Activated CD4-positive, alpha-beta T cell treated with anti-CD3 and anti-CD28 coated beads, Interleukin-10, Interleukin-2, amounts not matched to agents 100 ng/mL and 50 ng/mL, durations not matched to agents 16 hours and 8 hours (primary cell): ENCODE measurements around the gene CILP2.
A peak's percentile ranks its signal among the peaks of the same experiment; 100 is the strongest.

ENCODE experiments used
- DNase-seq: peaks from one replicate; pipeline ENCODE4 v3.0.0-alpha.2; 2020

The CILP2 gene

GRCh38 chr19:19506592-19506991 is 31.5 kb upstream of the CILP2 start:
- no peak for DNase-seq

- DNase-seq, result no peak
Observed at GRCh38 chr19:19507354-19507753, 30.7 kb upstream of the CILP2 start.

- DNase-seq, result no peak
Observed at GRCh38 chr19:19508217-19508616, 29.8 kb upstream of the CILP2 start.

GRCh38 chr19:19510432-19510831 is 27.6 kb upstream of the CILP2 start:
- DNase-seq, result no peak

GRCh38 chr19:19513682-19514081 is 24.4 kb upstream of the CILP2 start:
- no peak for DNase-seq

GRCh38 chr19:19514215-19514657 is 23.8 kb upstream of the CILP2 start:
- DNase-seq, result no peak

- no peak for DNase-seq
Observed at GRCh38 chr19:19514881-19515641, 23.0 kb upstream of the CILP2 start, which contains the start of gene TSSK6. Gene TSSK6 (minus strand): TSS chr19:19515548. CDS start chr19:19515427, 121 bp downstream.

GRCh38 chr19:19515642-19516519 is 22.2 kb upstream of the CILP2 start, which contains the start of gene NDUFA13:
Gene NDUFA13 (plus strand): TSS chr19:19516225. CDS start chr19:19516239, 14 bp downstream.
- peak; percentile 95 for DNase-seq

GRCh38 chr19:19517235-19517619 is 20.8 kb upstream of the CILP2 start:
- DNase-seq, result no peak

GRCh38 chr19:19520989-19521388 is 17.1 kb upstream of the CILP2 start:
- no peak for DNase-seq

GRCh38 chr19:19523177-19523576 is 14.9 kb upstream of the CILP2 start:
- DNase-seq, result no peak

GRCh38 chr19:19524053-19524452 is 14.0 kb upstream of the CILP2 start:
- DNase-seq, result no peak

GRCh38 chr19:19525611-19526380 is 12.3 kb upstream of the CILP2 start:
- no peak for DNase-seq

GRCh38 chr19:19526581-19527370 is 11.3 kb upstream of the CILP2 start:
- DNase-seq, result no peak

- no peak for DNase-seq
Observed at GRCh38 chr19:19527371-19527656, 10.8 kb upstream of the CILP2 start.

GRCh38 chr19:19527674-19528625 is 10.1 kb upstream of the CILP2 start:
- DNase-seq, result no peak

- no peak for DNase-seq
Observed at GRCh38 chr19:19528721-19529490, 9.2 kb upstream of the CILP2 start, which contains the start of gene YJEFN3. Gene YJEFN3 (plus strand): TSS chr19:19528911. CDS start chr19:19528933, 22 bp downstream.

- no peak for DNase-seq
Observed at GRCh38 chr19:19529783-19530422, 8.2 kb upstream of the CILP2 start.

GRCh38 chr19:19530423-19530804 is 7.7 kb upstream of the CILP2 start:
- no peak for DNase-seq

GRCh38 chr19:19530889-19531288 is 7.2 kb upstream of the CILP2 start:
- DNase-seq, result no peak
